Small intestine (tissue), 7 donors: ENCODE results near the gene TIMM44. TPM values are rescaled to one million over a fixed set of nuclear protein-coding genes. Genes with fewer than 3 reads are reported as not detected.
"Not testable (repeated sequence)": the region's sequence is repeated elsewhere in the genome, so short reads cannot be mapped to it uniquely, and the experiment has no call there.

Experiments
- DNase-seq, 2 donors: peaks; one replicate each; pipeline versions ENCODE4 v3.0.0 to v3.0.0-alpha.2; 2013
- FAIRE-seq: peaks from 2 replicates; lab custom pipeline; 2012; peaks lifted over from hg19 to GRCh38; lab: Jason Lieb, UNC
- H3K27ac ChIP-seq, 3 donors: one replicate each; pipeline ENCODE4 v1.5.1; 2013; ENCODE audit warnings: low read length in 2 of 3, mild to moderate bottlenecking in 2 of 3, control low read depth in 1 of 3, inconsistent platforms in 1 of 3, low read depth in 1 of 3, moderate library complexity in 1 of 3
- H3K27me3 ChIP-seq, 3 donors: one replicate each; pipeline ENCODE4 v1.6.1; 2013; ENCODE audit warnings: low read length in 3 of 3, inconsistent platforms in 1 of 3; ENCODE audit not compliant: control insufficient read depth in 3 of 3, insufficient read depth in 3 of 3
- H3K36me3 ChIP-seq, 3 donors: one replicate each; pipeline ENCODE4 v1.6.1; 2013; ENCODE audit warnings: low read length in 3 of 3, inconsistent platforms in 1 of 3, low read depth in 1 of 3, mild to moderate bottlenecking in 1 of 3, moderate library complexity in 1 of 3; ENCODE audit not compliant: control insufficient read depth in 3 of 3, insufficient read depth in 2 of 3
- H3K4me1 ChIP-seq, 3 donors: one replicate each; pipeline ENCODE4 v1.6.1; 2013; ENCODE audit warnings: low read length in 2 of 3, inconsistent platforms in 1 of 3, low read depth in 1 of 3, mild to moderate bottlenecking in 1 of 3, moderate library complexity in 1 of 3; ENCODE audit not compliant: control insufficient read depth in 3 of 3, insufficient read depth in 2 of 3
- H3K4me3 ChIP-seq, 3 donors: one replicate each; pipeline ENCODE4 v1.5.1; 2013; ENCODE audit warnings: low read length in 3 of 3, control low read depth in 1 of 3, inconsistent platforms in 1 of 3, low read depth in 1 of 3, mild to moderate bottlenecking in 1 of 3, moderate library complexity in 1 of 3
- H3K9me3 ChIP-seq, 2 donors: one replicate each; pipeline ENCODE4 v1.6.1; 2013; ENCODE audit warnings: low read depth in 1 of 2, low read length in 1 of 2; ENCODE audit not compliant: control insufficient read depth in 2 of 2, insufficient read depth in 1 of 2
- WGBS, 3 donors: extraction: QIAGEN DNeasy Blood & Tissue Kit; methylation state at CpG; one replicate each; pipeline ENCODE4 v1.1.7; 2013; 5-methylcytosine and 5-hydroxymethylcytosine counted together
- polyA plus RNA-seq, 4 donors: library from polyadenylated mRNA; stranded (reverse) in 3 of 4; unstranded in 1 of 4; fragments of 200-250 nt in 3 of 4; fragments of 120-200 nt in 1 of 4; gene quantifications; one replicate each; pipeline versions ENCODE4 v1.2.1 to v1.2.3, GENCODE V29; 2013
- donor health status: healthy with polysubstance abuse.
- donor health status: control.
- donor health status: control.
- donor health status: Bipolar disorder and iron deficiency.
- donor health status: healthy.

The TIMM44 gene
- polyA plus RNA-seq, 4 donors: 40.2 to 81.4 (median 68.9) TPM

DNA sequence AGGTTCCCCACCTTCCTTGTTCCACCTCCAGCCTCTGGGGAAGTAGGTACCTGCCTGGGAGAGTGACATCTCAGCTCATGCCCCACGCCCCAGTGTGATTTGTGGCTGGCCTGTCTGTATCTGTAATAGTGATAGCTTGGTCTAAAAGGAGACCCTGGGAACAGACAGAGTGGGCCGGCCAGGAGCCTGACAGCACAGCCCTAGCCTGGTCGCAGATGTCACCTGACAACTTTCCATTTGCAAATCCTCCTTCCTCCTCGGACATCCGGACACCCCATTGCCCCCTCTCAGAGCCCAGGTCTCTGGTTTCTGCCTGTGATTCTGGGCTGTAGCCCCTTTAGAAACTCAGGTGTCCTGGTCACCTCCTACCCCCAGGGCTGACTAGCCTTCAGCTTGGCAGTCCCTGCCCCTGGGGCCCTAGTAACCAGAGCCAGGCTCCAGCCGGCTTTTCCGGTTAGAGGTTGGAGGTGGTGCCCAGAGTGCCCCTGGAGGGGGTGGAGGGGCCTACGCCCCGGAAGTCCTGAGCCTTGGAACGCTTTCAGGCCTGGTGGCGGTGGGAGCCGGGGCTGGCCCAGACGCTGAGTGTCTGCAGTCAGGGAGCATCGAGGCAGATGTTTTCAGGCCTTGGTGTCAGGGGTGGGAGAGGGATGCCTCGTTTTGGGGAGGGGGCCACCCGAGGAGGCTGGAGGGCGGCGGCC, 48.7 kb downstream of the TIMM44 start:
- Histone ChIP-seq H3K27ac (no peak overlapping the region), H3K4me3 (no peak overlapping the region), H3K9me3 (no peaks in the 10 kb centered on the region), H3K4me1 (peaks cover 0 to 2% (median 0%) of the 10 kb centered on the region in 3 donors), H3K36me3 (peaks cover 0 to 2% (median 0%) of the 10 kb centered on the region in 3 donors), H3K27me3 (no peaks in the 10 kb centered on the region)
- 26 to 45% (median 39%) methylated on average over 17 to 18 of the region's 18 CpGs for WGBS, 3 donors
- DNase-seq (no peak), FAIRE-seq (no peak)

DNA sequence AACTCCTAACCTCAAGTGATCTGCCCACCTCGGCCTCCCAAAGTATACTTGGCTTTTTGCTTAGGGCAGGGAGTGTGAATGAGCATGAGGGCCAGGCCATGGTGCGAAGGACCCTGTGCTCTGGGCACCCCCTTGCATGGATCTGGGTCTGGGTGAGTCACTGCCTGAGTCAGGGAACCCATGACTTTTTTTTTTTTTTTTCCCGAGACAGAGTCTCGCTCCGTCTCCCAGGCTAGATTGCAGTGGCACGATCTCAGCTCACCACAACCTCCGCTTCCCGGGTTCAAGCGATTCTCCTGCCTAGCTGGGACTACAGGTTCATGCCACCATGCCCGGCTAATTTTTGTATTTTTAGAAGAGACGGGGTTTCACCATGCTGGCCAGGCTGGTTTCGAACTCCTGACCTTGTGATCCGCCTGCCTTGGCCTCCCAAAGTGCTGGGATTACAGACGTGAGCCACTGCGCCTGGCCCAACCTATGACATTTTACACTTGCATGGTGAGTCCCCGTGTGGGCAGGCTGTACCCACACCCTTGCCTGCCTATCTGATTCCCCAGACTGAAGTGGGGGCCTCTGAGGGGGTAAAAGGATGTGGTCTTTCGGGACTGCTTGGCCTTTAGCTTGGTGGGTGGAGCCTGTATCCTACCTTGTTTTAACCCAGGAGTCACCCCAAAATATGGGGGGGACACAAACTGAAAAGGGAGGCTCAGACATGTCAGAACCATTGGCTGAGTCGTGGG, 49.9 kb downstream of the TIMM44 start:
- not testable (repeated sequence) for H3K27me3 ChIP-seq, DNase-seq, H3K36me3 ChIP-seq, H3K27ac ChIP-seq, H3K4me1 ChIP-seq, H3K4me3 ChIP-seq, H3K9me3 ChIP-seq, FAIRE-seq
- whole genome bisulfite sequencing, 3 donors: 80 to 83% (median 81%) methylated on average over 17 to 18 of the region's 18 CpGs

DNA sequence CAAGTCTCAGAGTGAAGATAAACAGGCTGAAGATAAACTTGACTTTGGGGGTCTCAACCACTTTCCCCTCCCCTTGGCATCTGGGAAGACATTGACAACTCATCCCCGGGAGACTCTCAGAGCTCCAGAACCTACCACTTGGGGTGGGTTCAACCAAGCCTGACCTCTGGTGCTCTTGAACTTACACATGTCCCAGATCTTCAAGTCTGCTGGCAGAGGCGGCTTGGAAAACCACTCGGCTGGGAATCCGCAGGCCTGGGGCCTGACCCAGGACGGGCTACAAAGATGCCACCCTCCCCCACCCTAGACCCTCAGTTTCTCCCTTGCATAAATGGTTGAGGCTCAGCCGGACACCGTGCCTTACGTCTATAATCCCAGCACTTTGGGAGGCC, 54.6 kb downstream of the TIMM44 start:
- no peak overlapping the region for H3K27ac ChIP-seq
- H3K27me3 ChIP-seq: peaks cover 0 to 19% (median 2%) of the 10 kb centered on the region in 3 donors
- peaks cover 0 to 8% (median 0%) of the 10 kb centered on the region in 3 donors for H3K4me1 ChIP-seq
- no peaks in the 10 kb centered on the region for H3K36me3 ChIP-seq
- 73 to 78% (median 74%) methylated on average over 8 of the region's 8 CpGs for WGBS, 3 donors
- FAIRE-seq: no peak
- no peaks in the 10 kb centered on the region for H3K9me3 ChIP-seq
- H3K4me3 ChIP-seq: peak overlapping the region; percentile 26 to 39 (median 28)
- DNase-seq: no peak

DNA sequence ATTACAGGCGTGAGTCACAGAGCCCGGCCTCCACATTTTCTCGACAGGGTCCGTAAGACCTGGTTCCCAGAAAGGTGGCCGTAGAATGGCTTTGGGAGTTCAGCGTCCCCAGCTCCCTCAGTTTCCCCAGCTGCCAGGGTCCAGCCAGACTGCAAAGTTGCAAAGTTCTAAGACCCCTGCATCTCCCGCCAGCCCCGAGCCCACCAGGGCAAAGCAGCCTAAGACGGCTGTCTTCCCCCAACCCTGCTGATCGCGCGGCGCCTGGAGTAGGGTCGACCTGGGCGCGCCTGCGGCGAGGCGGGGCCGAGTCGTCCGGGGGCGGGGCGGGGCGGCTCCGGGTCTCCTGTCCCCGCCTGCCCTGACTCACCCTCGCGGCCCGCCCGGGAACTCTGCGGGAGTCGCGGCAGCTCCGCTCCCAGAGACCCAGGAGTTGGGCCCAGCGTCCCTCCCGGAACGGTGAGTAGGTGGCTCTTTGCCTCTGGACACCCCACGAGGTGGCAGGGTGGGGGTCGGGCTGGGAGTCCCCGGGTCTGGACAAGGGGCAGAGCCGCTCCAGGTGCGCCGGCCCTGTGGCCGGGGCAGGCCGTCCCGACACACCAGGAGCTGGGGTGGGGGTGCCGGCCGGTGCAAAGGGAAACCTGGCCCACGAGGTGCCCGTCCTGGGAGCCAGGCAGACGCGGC, 55.2 kb downstream of the TIMM44 start, which contains the start of gene LRRC8E:
Gene LRRC8E (plus strand): TSS at position 366 of the 681 bp plus-strand sequence. CDS start 7,094 bp downstream, outside the sequence.
- peak; percentile 72 to 80 for DNase-seq
- WGBS, 3 donors: 7 to 9% (median 7%) methylated on average over 53 of the region's 53 CpGs
- H3K36me3 ChIP-seq: no peaks in the 10 kb centered on the region
- H3K27ac ChIP-seq: no peak within 1 kb of the TSS
- peaks cover 0 to 19% (median 2%) of the 10 kb centered on the region in 3 donors for H3K27me3 ChIP-seq
- no peak for FAIRE-seq
- H3K4me1 ChIP-seq: peaks cover 0 to 8% (median 0%) of the 10 kb centered on the region in 3 donors
- H3K9me3 ChIP-seq: no peaks in the 10 kb centered on the region
- H3K4me3 ChIP-seq: peak within 1 kb of the TSS; percentile 26 to 39 (median 28)

DNA sequence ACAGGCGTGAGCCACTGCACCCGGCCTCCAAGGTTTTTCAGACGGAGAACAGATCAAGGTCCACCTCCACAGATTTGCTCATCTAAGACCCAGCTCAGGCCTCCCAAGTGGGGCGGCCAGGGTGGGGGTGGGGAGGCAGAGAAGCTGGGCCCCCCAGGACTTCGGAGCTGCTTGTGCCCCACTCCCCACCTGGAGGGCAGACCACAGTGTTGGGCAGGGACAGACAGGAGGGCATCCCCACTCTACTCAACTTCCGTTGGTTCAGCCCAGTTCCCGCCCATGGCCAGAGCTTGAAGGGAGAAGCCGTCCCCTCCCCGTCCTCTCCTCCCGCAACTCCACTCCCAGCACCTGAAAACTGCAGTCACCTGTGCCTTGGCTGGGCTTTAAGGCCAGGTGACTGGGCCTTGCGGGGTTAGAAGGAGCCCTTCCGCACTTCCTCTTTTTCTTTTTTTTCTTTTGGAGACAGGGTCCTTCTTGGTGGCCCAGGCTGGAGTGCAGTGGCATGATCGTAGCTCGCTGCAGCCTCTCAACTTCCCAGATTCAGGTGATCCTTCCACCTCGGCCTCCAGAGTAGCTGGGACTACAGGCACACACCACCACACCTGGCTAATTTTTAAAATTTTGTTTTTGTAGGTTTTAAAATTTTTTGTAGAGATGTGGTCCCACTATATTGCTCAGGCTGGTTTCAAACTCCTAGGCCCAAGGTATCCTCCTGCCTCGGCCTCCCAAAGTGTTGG, 55.9 kb downstream of the TIMM44 start:
- Histone ChIP-seq H3K27ac (no peak overlapping the region), H3K4me1 (peaks cover 0 to 8% (median 0%) of the 10 kb centered on the region in 3 donors), H3K36me3 (no peaks in the 10 kb centered on the region), H3K27me3 (peaks cover 0 to 19% (median 2%) of the 10 kb centered on the region in 3 donors), H3K4me3 (no peak overlapping the region), H3K9me3 (no peaks in the 10 kb centered on the region)
- DNase-seq (no peak), FAIRE-seq (no peak)
- 39 to 68% (median 50%) methylated on average over 16 of the region's 16 CpGs for WGBS, 3 donors

DNA sequence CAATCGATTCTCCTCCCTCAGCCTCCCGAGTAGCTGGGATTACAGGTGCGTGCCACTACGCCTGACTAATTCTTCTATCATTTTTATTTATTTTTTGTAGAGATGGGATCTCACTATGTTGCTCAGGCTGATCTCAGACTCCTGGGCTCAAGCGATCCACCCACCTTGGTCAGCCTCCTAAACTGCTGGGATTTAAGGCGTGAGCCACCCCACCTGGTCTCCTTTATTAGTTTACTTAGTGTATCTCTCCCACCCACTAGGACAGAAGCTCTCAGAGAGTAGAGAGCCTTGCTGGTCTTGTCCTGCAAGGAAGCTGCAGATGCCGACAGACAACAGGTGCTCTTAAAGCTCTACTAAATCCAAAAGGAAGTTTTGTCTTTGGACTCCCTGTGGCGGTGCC, 57.6 kb downstream of the TIMM44 start:
- FAIRE-seq: no peak

DNA sequence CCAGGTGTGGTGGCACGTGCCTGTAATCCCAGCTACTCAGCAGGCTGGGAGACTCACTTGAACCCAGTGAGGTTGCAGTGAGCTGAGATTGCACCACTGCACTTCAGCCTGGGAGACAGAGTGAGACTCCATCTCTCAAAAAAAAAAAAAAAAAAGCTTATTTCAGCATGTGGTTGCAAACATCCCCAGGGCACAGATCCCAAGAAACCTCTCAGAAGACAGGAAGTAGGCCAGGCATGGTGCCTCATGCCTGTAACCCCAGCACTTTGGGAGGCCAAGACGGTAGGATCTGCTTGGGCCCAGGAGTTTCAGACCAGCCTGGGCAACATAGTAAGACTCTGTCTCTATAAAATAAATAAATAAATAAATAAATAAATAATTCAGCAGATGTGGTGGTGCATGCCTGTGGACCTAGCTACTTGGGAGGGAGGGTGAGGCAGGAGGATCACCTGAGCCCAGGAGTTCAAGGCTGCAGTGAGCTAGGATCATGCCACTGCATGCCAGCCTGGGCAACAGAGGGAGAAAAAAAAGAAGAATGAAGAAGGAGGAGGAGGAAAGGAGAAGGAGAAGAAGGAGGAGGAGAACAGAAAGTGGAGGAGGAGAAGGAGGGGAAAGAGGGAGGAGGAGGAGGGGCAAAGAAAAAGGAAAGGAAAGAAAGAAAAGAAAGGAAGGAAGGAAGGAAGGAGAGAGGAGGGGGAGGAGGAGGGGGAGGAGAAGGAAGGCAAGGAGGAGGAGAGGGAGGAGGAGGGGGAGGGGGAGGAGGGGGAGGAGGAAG, 59.5 kb downstream of the TIMM44 start:
- Histone ChIP-seq H3K27ac (no peak overlapping the region), H3K4me3 (no peak overlapping the region), H3K9me3 (no peaks in the 10 kb centered on the region), H3K27me3 (peaks cover 0 to 16% (median 2%) of the 10 kb centered on the region in 3 donors), H3K4me1 (peaks cover 0 to 8% (median 0%) of the 10 kb centered on the region in 3 donors), H3K36me3 (no peaks in the 10 kb centered on the region)
- DNase-seq: no peak
- FAIRE-seq: no peak
- WGBS, 3 donors: 79 to 90% (median 88%) methylated on average over 2 of the region's 2 CpGs

More for the DNA sequence above, 57.6 kb downstream of the TIMM44 start:
- WGBS, 3 donors: 68 to 83% (median 76%) methylated on average over 8 of the region's 8 CpGs
- Histone ChIP-seq H3K36me3 (no peaks in the 10 kb centered on the region), H3K4me1 (peaks cover 0 to 8% (median 0%) of the 10 kb centered on the region in 3 donors), H3K9me3 (no peaks in the 10 kb centered on the region), H3K4me3 (no peak overlapping the region), H3K27me3 (peaks cover 0 to 19% (median 2%) of the 10 kb centered on the region in 3 donors), H3K27ac (no peak overlapping the region)
- no peak for DNase-seq
